ENCODE results near the gene AOX1.
"Not testable (repeated sequence)": the region's sequence is repeated elsewhere in the genome, so short reads cannot be mapped to it uniquely, and the experiment has no call there.

The AOX1 gene

GRCh38 chr2:200674837-200675236 lies 89.0 kb downstream of the AOX1 start:
- H3K4me3 ChIP-seq (ENCODE audit: low read depth, low read length) = no peak overlapping the region
- H3K27me3 ChIP-seq (ENCODE audit: control insufficient read depth, insufficient read depth, low read length) = no peaks in the 10 kb centered on the region
- H3K9ac ChIP-seq (ENCODE audit: low read depth, low read length) = no peak overlapping the region
- H3K36me3 ChIP-seq (ENCODE audit: control insufficient read depth, insufficient read depth, low read length) = no peaks in the 10 kb centered on the region
- no peaks in the 10 kb centered on the region for H3K9me3 ChIP-seq (ENCODE audit: control insufficient read depth, insufficient read depth, low read length)
- H3K4me1 ChIP-seq (ENCODE audit: control insufficient read depth, insufficient read depth, low read length) = no peaks in the 10 kb centered on the region

DNA sequence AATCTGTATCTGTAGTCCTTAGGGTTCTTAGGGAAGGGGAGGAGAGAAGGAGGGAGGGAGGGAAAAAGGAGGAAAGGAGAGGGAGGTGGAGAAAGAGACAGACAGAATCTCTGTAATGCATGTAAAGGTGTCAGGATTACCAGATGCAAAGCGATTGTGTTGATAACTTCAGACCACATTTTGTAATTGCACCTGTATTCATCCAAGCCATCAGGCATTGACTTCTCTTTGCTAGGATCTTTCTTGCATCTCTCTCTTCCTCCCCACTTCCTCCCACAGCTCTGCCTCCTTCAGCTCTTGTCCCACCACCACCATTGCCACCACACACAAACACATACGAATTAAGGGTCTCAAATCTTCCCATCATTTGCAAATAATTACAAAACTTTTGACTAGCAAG lies 91.4 kb downstream of the AOX1 start:
- Histone ChIP-seq H3K4me3 (ENCODE audit: low read depth, low read length) (no peak overlapping the region), H3K27me3 (ENCODE audit: control insufficient read depth, insufficient read depth, low read length) (no peaks in the 10 kb centered on the region), H3K36me3 (ENCODE audit: control insufficient read depth, insufficient read depth, low read length) (no peaks in the 10 kb centered on the region), H3K9ac (ENCODE audit: low read depth, low read length) (no peak overlapping the region), H3K4me1 (ENCODE audit: control insufficient read depth, insufficient read depth, low read length) (no peaks in the 10 kb centered on the region), H3K9me3 (ENCODE audit: control insufficient read depth, insufficient read depth, low read length) (no peaks in the 10 kb centered on the region)

- Histone ChIP-seq H3K9ac (ENCODE audit: low read depth, low read length) (no peak overlapping the region), H3K4me3 (ENCODE audit: low read depth, low read length) (no peak overlapping the region), H3K36me3 (ENCODE audit: control insufficient read depth, insufficient read depth, low read length) (no peaks in the 10 kb centered on the region), H3K4me1 (ENCODE audit: control insufficient read depth, insufficient read depth, low read length) (no peaks in the 10 kb centered on the region), H3K9me3 (ENCODE audit: control insufficient read depth, insufficient read depth, low read length) (no peaks in the 10 kb centered on the region), H3K27me3 (ENCODE audit: control insufficient read depth, insufficient read depth, low read length) (no peaks in the 10 kb centered on the region)
Observed at GRCh38 chr2:200677721-200678532, 92.1 kb downstream of the AOX1 start.

GRCh38 chr2:200679127-200679526 lies 93.3 kb downstream of the AOX1 start:
- Histone ChIP-seq H3K4me3 (ENCODE audit: low read depth, low read length) (no peak overlapping the region), H3K27me3 (ENCODE audit: control insufficient read depth, insufficient read depth, low read length) (no peaks in the 10 kb centered on the region), H3K9me3 (ENCODE audit: control insufficient read depth, insufficient read depth, low read length) (no peaks in the 10 kb centered on the region), H3K4me1 (ENCODE audit: control insufficient read depth, insufficient read depth, low read length) (no peaks in the 10 kb centered on the region), H3K9ac (ENCODE audit: low read depth, low read length) (no peak overlapping the region), H3K36me3 (ENCODE audit: control insufficient read depth, insufficient read depth, low read length) (no peaks in the 10 kb centered on the region)

- no peaks in the 10 kb centered on the region for H3K36me3 ChIP-seq (ENCODE audit: control insufficient read depth, insufficient read depth, low read length)
- no peaks in the 10 kb centered on the region for H3K9me3 ChIP-seq (ENCODE audit: control insufficient read depth, insufficient read depth, low read length)
- H3K4me3 ChIP-seq (ENCODE audit: low read depth, low read length) = no peak overlapping the region
- no peaks in the 10 kb centered on the region for H3K4me1 ChIP-seq (ENCODE audit: control insufficient read depth, insufficient read depth, low read length)
- no peak overlapping the region for H3K9ac ChIP-seq (ENCODE audit: low read depth, low read length)
- no peaks in the 10 kb centered on the region for H3K27me3 ChIP-seq (ENCODE audit: control insufficient read depth, insufficient read depth, low read length)
Observed at GRCh38 chr2:200679535-200679934, 93.7 kb downstream of the AOX1 start.

DNA sequence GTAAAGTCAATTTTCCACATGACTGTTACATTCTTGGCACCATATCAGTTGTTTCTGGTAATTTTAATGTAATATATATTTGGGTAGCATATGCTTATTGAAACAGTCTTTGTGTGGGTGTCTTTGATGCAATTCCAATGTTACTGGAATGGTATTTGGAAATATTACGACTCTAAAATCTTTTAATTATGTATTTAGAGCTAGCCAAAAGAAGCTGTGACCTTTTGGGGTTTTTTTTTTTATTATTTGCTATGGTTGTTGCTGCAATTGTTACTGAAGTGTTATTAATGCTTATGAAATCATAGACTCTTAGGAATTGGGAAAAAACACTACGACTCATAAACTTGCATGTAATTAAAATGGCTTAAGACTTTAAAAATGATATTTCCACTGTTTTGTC lies 95.9 kb downstream of the AOX1 start:
- H3K9me3 ChIP-seq (ENCODE audit: control insufficient read depth, insufficient read depth, low read length) = no peaks in the 10 kb centered on the region
- H3K9ac ChIP-seq (ENCODE audit: low read depth, low read length) = no peak overlapping the region
- H3K36me3 ChIP-seq (ENCODE audit: control insufficient read depth, insufficient read depth, low read length) = no peaks in the 10 kb centered on the region
- no peaks in the 10 kb centered on the region for H3K27me3 ChIP-seq (ENCODE audit: control insufficient read depth, insufficient read depth, low read length)
- no peak overlapping the region for H3K4me3 ChIP-seq (ENCODE audit: low read depth, low read length)
- H3K4me1 ChIP-seq (ENCODE audit: control insufficient read depth, insufficient read depth, low read length) = no peaks in the 10 kb centered on the region

DNA sequence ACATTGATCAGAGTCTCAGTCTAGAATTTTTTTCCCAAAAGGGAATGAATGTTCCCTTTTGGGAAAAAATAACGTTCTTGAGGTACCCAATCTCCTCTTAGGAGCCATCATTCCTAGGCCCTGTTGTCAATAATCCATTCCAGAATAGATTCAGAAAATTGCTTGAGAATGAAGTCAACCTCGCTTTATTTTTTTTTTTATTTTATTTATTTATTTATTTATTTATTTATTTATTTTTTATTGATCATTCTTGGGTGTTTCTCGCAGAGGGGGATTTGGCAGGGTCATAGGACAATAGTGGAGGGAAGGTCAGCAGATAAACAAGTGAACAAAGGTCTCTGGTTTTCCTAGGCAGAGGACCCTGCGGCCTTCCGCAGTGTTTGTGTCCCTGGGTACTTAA lies 96.6 kb downstream of the AOX1 start:
- H3K4me1 ChIP-seq (ENCODE audit: control insufficient read depth, insufficient read depth, low read length); H3K9ac ChIP-seq (ENCODE audit: low read depth, low read length); H3K4me3 ChIP-seq (ENCODE audit: low read depth, low read length); H3K9me3 ChIP-seq (ENCODE audit: control insufficient read depth, insufficient read depth, low read length); H3K27me3 ChIP-seq (ENCODE audit: control insufficient read depth, insufficient read depth, low read length); H3K36me3 ChIP-seq (ENCODE audit: control insufficient read depth, insufficient read depth, low read length): not testable (repeated sequence)

DNA sequence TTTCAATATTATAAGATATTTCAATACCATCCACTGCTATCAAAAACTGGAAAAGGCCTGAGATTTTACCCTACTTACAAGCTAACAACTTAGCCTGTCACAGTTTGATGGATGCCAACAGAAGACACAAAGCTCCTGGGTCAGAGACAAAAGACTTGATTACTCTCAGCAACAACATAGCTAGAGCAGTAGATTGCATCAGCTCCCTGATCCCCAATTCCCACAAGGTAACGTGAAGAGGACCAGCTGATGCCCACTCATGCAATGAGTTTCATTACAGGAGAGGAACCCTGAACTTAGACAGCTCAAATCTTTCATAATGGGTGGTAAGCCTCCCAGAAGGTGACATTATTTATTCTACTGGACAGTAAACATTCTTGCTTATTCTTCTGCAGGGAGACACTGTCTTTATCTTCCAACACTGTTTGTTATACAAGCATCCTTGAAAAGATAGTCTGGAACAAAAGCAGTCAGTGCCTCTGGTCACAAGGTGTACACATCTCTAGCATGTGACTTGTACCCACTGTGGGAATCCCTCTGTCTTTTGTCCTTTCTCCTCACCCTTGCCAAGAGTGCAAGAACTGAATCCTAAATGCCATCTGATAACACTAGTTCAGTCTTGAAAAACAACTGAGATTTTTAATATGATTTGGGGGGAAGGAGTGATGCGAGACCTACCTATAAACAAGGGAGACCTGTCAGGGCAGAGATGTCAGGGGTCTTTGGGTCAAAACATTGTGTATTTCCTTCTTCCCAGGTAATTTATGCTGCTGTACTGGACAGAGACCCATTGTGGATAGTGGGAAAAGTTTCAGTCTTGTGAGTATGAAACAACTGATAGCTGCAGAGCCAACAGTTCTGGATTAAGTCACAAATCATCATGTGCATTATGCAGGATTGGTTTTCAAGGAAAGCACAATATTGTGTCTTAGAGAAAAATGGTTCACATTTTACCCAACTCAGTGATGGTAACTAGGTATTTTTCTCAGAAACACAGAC lies 102.4 kb downstream of the AOX1 start:
- Histone ChIP-seq H3K4me3 (ENCODE audit: low read depth, low read length) (no peak overlapping the region), H3K9ac (ENCODE audit: low read depth, low read length) (no peak overlapping the region), H3K36me3 (ENCODE audit: control insufficient read depth, insufficient read depth, low read length) (no peaks in the 10 kb centered on the region), H3K4me1 (ENCODE audit: control insufficient read depth, insufficient read depth, low read length) (no peaks in the 10 kb centered on the region), H3K9me3 (ENCODE audit: control insufficient read depth, insufficient read depth, low read length) (no peaks in the 10 kb centered on the region), H3K27me3 (ENCODE audit: control insufficient read depth, insufficient read depth, low read length) (no peaks in the 10 kb centered on the region)

- no peaks in the 10 kb centered on the region for H3K9me3 ChIP-seq (ENCODE audit: control insufficient read depth, insufficient read depth, low read length)
- no peak overlapping the region for H3K4me3 ChIP-seq (ENCODE audit: low read depth, low read length)
- no peak overlapping the region for H3K9ac ChIP-seq (ENCODE audit: low read depth, low read length)
- no peaks in the 10 kb centered on the region for H3K27me3 ChIP-seq (ENCODE audit: control insufficient read depth, insufficient read depth, low read length)
- no peaks in the 10 kb centered on the region for H3K36me3 ChIP-seq (ENCODE audit: control insufficient read depth, insufficient read depth, low read length)
- no peaks in the 10 kb centered on the region for H3K4me1 ChIP-seq (ENCODE audit: control insufficient read depth, insufficient read depth, low read length)
Observed at GRCh38 chr2:200689115-200689514, 103.3 kb downstream of the AOX1 start.

- Histone ChIP-seq H3K36me3 (ENCODE audit: control insufficient read depth, insufficient read depth, low read length) (no peaks in the 10 kb centered on the region), H3K4me1 (ENCODE audit: control insufficient read depth, insufficient read depth, low read length) (peaks cover 2% of the 10 kb centered on the region), H3K27me3 (ENCODE audit: control insufficient read depth, insufficient read depth, low read length) (no peaks in the 10 kb centered on the region), H3K4me3 (ENCODE audit: low read depth, low read length) (no peak overlapping the region), H3K9me3 (ENCODE audit: control insufficient read depth, insufficient read depth, low read length) (no peaks in the 10 kb centered on the region), H3K9ac (ENCODE audit: low read depth, low read length) (no peak overlapping the region)
Observed at GRCh38 chr2:200693836-200694470, 108.1 kb downstream of the AOX1 start.

DNA sequence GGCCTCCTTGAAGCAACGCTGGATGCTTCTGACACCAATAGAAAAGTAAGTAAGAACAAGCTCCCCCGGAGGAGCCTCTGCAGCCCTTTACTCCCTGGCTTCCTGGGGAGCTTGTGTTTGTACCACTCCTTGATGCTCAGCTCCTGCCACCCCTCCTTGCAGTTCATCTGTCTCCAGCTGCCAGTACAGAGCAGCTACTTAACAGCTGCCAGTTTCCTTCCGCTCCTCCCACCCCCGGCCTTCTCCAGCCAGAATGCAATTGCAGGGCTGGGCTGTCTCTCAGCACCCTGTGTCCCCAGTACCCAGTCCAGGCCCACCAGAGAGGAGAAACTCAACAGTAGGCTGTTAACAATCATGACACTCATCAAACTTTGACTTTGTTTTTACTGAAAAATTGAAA lies 109.4 kb downstream of the AOX1 start:
- Histone ChIP-seq H3K4me1 (ENCODE audit: control insufficient read depth, insufficient read depth, low read length) (peaks cover 2% of the 10 kb centered on the region), H3K36me3 (ENCODE audit: control insufficient read depth, insufficient read depth, low read length) (no peaks in the 10 kb centered on the region), H3K27me3 (ENCODE audit: control insufficient read depth, insufficient read depth, low read length) (no peaks in the 10 kb centered on the region), H3K9me3 (ENCODE audit: control insufficient read depth, insufficient read depth, low read length) (no peaks in the 10 kb centered on the region), H3K9ac (ENCODE audit: low read depth, low read length) (no peak overlapping the region), H3K4me3 (ENCODE audit: low read depth, low read length) (no peak overlapping the region)
